GM20431 (cell line): ENCODE results near the gene CABLES2.
"Not testable (repeated sequence)": the region's sequence is repeated elsewhere in the genome, so short reads cannot be mapped to it uniquely, and the experiment has no call there.

Source experiments
- in situ Hi-C: fragments of 300-500 bp; cut with MseI, MboI; formaldehyde crosslinking; loops from one replicate; pipeline ENCODE4 v1.15.0; 2020; ENCODE audit warnings: low sequenced_read_pairs; ENCODE audit not compliant: unreplicated experiment

The CABLES2 gene

DNA sequence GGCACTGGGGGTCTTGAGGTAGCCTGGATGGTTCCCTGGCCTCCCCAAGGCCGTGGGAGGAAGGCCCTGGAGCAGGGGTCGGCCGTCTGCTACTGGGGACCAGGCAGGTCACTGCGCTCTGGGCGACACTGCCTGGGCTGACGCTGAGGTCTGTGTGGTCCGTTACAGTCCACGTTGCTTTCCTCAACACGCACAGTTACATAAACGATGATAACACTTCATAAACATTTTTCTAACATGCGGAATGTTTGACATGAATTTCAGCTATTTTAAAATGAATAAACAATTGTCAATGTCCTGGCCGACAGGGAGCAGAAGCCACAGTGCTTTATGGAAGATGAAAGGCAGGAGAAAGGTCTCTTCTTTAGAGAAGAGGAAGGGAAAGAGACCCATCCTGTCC, 30.4 kb upstream of the CABLES2 start:
- in situ Hi-C loops: no loop called here

DNA sequence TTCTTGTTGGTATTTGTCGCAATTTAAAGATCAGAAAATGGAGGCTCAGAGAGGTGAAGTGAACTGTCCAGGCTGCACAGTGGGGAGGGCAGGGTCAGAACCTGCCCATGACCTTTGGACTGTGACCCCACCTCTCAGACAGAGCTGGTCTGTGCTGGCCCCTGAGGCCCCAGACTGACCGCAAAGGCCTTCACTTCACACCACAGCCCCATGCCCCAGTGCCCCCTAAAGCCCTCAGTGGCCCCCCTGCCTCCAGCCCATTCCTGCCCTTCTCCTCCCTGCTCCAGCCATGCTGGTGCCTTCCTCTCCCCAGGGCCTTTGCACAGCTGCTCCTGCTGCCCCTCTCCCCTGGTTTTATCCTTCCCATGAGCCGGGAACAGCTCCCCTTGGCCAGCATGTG, 29.6 kb upstream of the CABLES2 start:
- in situ Hi-C loops: no loop called here

DNA sequence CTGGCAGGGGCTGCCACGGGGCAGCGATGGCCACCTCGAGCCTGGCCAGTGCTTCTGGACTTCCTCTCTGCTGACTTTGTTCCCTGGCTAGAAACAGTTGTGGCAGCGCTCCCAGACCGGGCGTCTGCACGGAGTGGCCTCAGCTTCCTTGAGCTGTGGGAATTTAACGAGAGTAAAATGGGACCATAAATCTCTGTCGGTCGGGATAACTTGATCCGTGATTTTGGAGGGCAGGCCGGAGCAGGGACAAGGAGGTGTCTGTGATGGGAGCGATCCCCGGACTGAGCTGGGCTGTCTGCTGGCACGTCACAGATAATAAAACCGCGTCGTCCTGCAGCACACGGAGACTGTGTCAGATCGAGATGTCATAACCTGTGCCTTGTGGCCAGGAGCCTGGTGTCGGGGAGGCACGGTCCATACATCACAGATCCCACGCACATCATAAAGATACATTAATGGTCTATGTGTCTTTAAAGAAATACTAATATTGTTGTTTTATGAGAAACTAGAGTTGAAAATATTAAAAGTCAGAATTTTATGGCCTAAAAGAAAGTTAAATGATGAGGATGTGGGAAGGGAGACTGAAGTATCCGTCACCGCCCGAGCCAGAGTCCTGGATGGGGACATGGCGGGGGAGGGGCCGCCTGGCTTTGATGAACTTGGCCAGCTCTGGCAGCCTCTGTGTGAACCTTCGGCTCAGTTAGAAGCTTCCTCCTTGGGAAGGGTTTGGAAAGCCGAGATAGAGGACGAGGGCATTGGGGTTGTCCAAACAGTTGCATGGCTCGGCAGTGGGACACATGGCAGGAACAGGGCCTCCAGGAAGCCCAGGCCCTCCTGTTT, 26.8 kb upstream of the CABLES2 start:
- in situ Hi-C loops: no loop called here

DNA sequence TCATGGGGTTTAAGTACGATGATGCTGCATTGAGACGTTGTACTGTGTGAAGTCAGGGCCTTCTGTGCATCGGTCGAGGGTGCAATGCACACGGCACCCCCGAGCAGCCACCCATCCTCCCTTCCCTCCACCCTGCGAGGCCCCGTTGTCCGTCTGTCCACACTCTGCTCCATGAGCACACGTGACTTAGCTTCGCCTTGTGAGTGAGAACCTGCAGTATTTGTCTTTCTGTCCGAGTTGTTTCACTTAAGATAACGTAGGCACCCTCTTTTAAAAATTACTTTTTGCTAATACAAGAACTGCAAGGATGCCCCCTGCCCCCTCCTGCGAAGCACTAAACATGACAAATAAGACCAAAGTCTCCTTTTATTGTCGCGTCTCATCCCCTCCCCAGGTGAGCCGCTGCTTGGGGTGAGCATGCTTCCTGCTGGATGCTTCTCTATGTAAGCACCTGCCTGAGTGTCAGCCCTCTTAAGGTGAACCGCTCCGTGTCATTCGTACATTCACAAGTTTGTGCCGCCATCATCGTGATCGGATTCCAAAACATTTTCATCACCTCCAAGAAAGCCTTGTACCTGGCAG, 23.9 kb upstream of the CABLES2 start:
- in situ Hi-C loops: no loop called here

- in situ Hi-C loops: no loop called here
Observed at GRCh38 chr20:62430311-62430853, 23.3 kb upstream of the CABLES2 start.

DNA sequence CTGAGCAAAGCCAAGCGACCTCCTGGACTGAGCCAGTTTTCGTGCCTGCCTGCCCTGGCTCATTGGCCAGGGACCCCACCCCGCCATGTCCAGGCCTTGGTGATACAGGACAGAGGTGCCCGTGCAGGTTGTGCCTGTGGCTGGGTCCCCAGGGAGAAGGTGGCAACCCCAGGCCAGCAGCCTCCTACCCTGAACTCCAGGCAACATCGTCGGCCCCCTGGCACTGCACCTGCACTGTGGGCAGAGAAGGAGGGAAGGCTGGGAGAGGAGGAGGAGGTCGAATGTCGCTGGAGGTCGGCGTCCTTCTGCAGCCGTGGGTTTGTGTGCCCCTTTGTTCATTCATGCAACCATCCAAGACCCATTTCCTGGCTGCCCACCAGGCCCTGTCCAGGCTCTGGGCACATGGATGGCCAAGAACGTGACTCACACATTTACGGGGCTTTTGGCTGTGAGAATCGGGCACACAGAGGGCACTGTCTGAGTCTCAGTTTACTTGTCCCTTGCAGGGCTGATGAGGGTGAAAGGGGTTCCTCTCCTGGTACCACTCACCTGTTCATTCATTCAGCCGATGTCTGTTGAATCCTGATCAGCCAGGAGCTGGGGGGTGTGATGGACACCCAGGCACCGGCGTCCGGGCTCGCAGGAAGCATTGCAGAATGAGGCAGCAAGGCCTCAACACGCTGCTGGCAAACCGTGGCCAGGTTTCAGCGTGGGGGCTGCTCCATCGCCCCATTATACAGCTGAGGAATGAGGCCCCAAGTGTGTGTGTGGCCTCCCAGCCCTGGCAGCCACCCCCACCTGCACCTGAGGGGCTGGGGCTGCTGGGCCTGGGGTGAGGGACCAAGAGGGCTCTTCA, 22.6 kb upstream of the CABLES2 start:
- in situ Hi-C loops: no loop called here

DNA sequence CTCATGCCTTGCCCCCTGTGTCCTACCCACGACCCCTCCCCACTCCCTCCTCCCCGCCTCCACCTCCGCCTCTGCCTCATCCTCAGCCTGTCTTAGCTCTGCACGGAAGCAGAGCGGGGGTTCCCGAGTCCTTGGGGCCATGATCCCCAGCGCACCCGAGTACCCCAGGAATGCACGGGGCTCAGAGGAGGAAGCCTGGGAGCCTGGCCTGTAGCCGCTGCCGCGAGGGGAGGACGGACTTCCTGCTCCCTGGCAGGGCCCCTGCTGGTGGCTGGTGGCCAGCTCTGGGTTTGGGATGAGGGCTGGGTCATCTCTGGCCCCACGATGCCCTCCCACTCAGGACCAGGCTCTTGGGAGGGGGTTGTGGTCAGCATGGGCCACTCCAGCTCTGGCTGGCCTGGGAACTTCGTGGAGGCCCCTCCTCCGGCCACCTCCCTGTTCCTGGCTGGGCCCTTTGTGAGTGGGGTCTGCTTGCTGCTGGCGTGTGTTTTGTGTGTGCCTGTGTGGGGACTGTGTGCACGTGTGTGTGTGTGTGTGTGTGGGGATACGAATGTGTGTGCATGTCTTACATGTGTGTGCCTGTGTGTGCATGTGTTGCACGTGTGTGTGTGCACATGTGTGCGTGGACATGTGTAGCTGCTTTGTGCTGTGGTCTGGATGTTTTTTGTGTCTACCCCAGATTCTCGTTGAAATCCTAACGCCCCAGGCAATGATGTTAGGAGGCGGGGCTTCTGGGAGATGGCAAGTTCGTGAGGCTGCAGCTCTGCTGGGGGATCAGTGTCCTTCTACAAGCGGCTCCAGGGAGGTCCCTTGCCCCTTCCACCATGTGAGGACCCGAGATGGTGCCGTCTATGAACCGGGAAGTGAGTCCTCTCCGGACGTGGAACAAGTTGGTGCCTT, 21.6 kb upstream of the CABLES2 start:
- in situ Hi-C loops: no loop called here

GRCh38 chr20:62428002-62428372, 20.9 kb upstream of the CABLES2 start:
- in situ Hi-C loops: no loop called here

GRCh38 chr20:62427172-62428001, 20.3 kb upstream of the CABLES2 start, which contains the start of gene RBBP8NL:
TSS of gene RBBP8NL (minus strand) at chr20:62427539. CDS start at chr20:62419647, 7,892 bp downstream.
- in situ Hi-C loops: no loop called here

GRCh38 chr20:62426699-62427131, 19.6 kb upstream of the CABLES2 start:
- in situ Hi-C loops: no loop called here

GRCh38 chr20:62426059-62426348, 18.9 kb upstream of the CABLES2 start:
- in situ Hi-C loops: not testable (repeated sequence)

- in situ Hi-C loops: no loop called here
Observed at GRCh38 chr20:62425281-62426058, 18.4 kb upstream of the CABLES2 start.

GRCh38 chr20:62424249-62425107, 17.4 kb upstream of the CABLES2 start:
- in situ Hi-C loops: no loop called here

- in situ Hi-C loops: no loop called here
Observed at GRCh38 chr20:62423326-62423706, 16.2 kb upstream of the CABLES2 start.

DNA sequence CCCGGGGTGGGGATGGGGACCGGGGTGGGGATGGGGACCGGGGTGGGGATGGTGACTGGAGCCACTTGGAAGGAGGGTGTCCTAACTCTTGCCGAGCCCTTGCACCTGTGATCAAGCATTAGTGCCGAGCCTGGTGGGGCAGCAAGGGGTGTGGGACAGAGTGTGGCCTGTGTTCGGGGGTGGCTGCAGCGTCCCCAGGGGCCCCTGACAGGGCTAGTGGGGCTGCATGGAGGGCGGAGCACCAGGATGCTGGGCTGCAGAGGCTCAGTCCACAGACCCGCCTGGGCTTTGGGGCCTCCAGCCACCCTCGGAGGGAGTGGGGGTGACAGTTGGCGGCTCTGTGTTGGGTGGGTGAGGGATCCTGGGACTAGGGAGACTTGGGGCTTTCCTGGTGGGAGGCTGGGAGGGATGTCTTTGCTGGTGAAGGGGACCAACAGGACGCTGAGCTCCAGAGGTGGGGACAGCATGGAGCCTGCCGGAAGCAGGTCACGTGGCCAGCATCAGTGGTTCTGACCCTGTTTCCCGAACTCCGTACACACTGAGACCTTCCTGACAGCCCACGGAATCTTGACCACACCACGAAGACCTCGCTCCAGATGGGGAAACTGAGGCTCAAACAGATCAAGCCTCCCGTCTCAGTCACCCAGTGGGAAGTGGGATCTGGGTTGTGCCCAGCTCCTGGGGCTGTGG, 15.7 kb upstream of the CABLES2 start:
- in situ Hi-C loops: no loop called here

DNA sequence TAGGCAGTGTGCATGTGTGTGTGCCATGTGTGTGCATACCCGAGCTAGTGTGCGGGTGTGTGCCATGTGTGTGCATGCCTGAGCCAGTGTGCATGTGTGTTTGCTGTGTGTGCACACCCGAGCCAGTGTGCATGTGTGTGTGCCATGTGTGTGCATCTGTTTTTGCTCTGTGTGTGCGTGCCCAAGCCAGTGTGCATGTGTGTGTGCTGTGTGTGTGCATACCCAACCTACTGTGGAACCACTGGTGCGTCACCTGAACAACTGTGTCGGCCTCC, 14.6 kb upstream of the CABLES2 start:
- in situ Hi-C loops: no loop called here
